T47D (cell line): Measurements from ENCODE around the gene ZNHIT3.
"Not testable (repeated sequence)": the region's sequence is repeated elsewhere in the genome, so short reads cannot be mapped to it uniquely, and the experiment has no call there.

Experiments used
- DNase-seq, 2 experiments: peaks; one replicate each; pipeline versions ENCODE4 v3.0.0 to v3.0.0-alpha.2; 2011 to 2012; ENCODE audit warnings: low read depth in 1 of 2, low spot score in 1 of 2
- JUND ChIP-seq: IDR thresholded peaks from 2 replicates; pipeline ENCODE4 v1.6.1; 2012; ENCODE audit warnings: low read depth
- in situ Hi-C: cut with HindIII; loops from 2 replicates; pipeline ENCODE4 v1.10.0; 2016; ENCODE audit warnings: low sequenced_read_pairs, low pct_unique_long_range_greater_than_20kb

ZNHIT3 gene

GRCh38 chr17:36486204-36487194 is at the start of gene ZNHIT3:
Gene ZNHIT3, plus strand, starts transcription at chr17:36486681. Its CDS starts 19 bp downstream, at chr17:36486700.
- TF ChIP-seq JUND = no peak
- DNase-seq = peak; percentile 98 to 99
- in situ Hi-C loops = no loop called here

- DNase-seq, in situ Hi-C loops: not testable (repeated sequence)
Observed at GRCh38 chr17:36441792-36442191, 44.7 kb upstream of the ZNHIT3 start.

- TF ChIP-seq JUND = no peak
- in situ Hi-C loops = no loop called here
- DNase-seq = no peak
Observed at GRCh38 chr17:36443777-36444176, 42.7 kb upstream of the ZNHIT3 start.

GRCh38 chr17:36449997-36450396 is 36.5 kb upstream of the ZNHIT3 start:
- DNase-seq, in situ Hi-C loops: not testable (repeated sequence)

- in situ Hi-C loops, DNase-seq: not testable (repeated sequence)
Observed at GRCh38 chr17:36452888-36453287, 33.6 kb upstream of the ZNHIT3 start.

- in situ Hi-C loops, DNase-seq: not testable (repeated sequence)
Observed at GRCh38 chr17:36457701-36458100, 28.8 kb upstream of the ZNHIT3 start.

GRCh38 chr17:36459045-36459444 is 27.4 kb upstream of the ZNHIT3 start:
- TF ChIP-seq JUND = no peak
- no peak for DNase-seq
- in situ Hi-C loops = no loop called here

GRCh38 chr17:36459601-36460000 is 26.9 kb upstream of the ZNHIT3 start:
- DNase-seq = no peak
- in situ Hi-C loops = no loop called here
- TF ChIP-seq JUND = no peak

GRCh38 chr17:36460265-36460937 is 26.1 kb upstream of the ZNHIT3 start:
- in situ Hi-C loops = no loop called here

GRCh38 chr17:36461330-36462110 is 25.0 kb upstream of the ZNHIT3 start:
- no peak for DNase-seq
- no peak for TF ChIP-seq JUND
- in situ Hi-C loops = no loop called here

More at GRCh38 chr17:36460265-36460937, 26.1 kb upstream of the ZNHIT3 start:
- no peak for DNase-seq
- TF ChIP-seq JUND = no peak

- peak; percentile 79 to 86 for DNase-seq
Observed at GRCh38 chr17:36463916-36464764, 22.3 kb upstream of the ZNHIT3 start.

GRCh38 chr17:36464765-36465088 is 21.8 kb upstream of the ZNHIT3 start:
- in situ Hi-C loops = no loop called here
- no peak for TF ChIP-seq JUND
- no peak for DNase-seq

More at GRCh38 chr17:36463916-36464764, 22.3 kb upstream of the ZNHIT3 start:
- in situ Hi-C loops = no loop called here
- no peak for TF ChIP-seq JUND
